ENCODE data around the gene SEMA6C. TPM values are rescaled to one million over a fixed set of nuclear protein-coding genes. Genes with fewer than 3 reads are reported as not detected.
"Not testable (repeated sequence)": the region's sequence is repeated elsewhere in the genome, so short reads cannot be mapped to it uniquely, and the experiment has no call there.

Gene SEMA6C
- 1 to 10 TPM; 2.0 to 9.4 (median 4.1) TPM for total RNA-seq
- 1 to 10 TPM; 3.2 to 5.8 (median 4.4) TPM for polyA plus RNA-seq
- long read RNA-seq, donor 1: 0 reads
- long read RNA-seq, donor 2, partial matches to known transcripts: 11 of 11 reads
- long read RNA-seq, donor 2, other reads (novel, unspliced or antisense): 0 of 11 reads

GRCh38 chr1:151146412-151147131 lies at the start of gene SEMA6C:
SEMA6C (minus strand) TSS chr1:151146631; CDS start chr1:151142621, 4,010 bp downstream.
- H3K27ac ChIP-seq: peak within 1 kb of the TSS; percentile 48 to 78 (median 67)
- WGBS, 5 donors: 0 to 1% (median 0%) methylated on average over 18 to 61 of the region's 61 CpGs
- H3K27me3 ChIP-seq (replicated peaks in 1 of 7): peaks cover 0 to 18% (median 8%) of the 10 kb centered on the region in 7 donors
- H3K4me1 ChIP-seq: peaks cover 6 to 42% (median 20%) of the 10 kb centered on the region in 6 donors
- peak; percentile 98 for DNase-seq
- H3K4me3 ChIP-seq: peak within 1 kb of the TSS; percentile 64 to 90 (median 80)
- TF ChIP-seq POLR2A (IDR thresholded peaks at IDR 0.05) (no peak), POLR2AphosphoS5 (IDR thresholded peaks at IDR 0.05) (peak; percentile 83 to 90 (median 89)), CTCF (IDR thresholded peaks at IDR 0.05 in 8 of 11, conservative IDR thresholded peaks at IDR 0.05 in 3 of 11) (peak in 2 of 11 experiments; percentile 15 to 38)
- intact Hi-C loops (cut with DNase I; ENCODE audit: low total_unique reads): no loop called here
- no peaks in the 10 kb centered on the region for H3K36me3 ChIP-seq
- H3K9me3 ChIP-seq: no peaks in the 10 kb centered on the region

- intact Hi-C loops (cut with DNase I; ENCODE audit: low total_unique reads): loop anchor here (5.0 kb wide), 1 partner anchor 57 kb away; the partner anchor contains the start of gene PSMD4
- peak overlapping the region in 1 of 8 donors; percentile 37 for H3K4me3 ChIP-seq
- H3K27ac ChIP-seq: peak overlapping the region in 3 of 8 donors; percentile 63 to 75 (median 75)
- not testable (repeated sequence) for H3K36me3 ChIP-seq; H3K27me3 ChIP-seq (replicated peaks in 1 of 7); H3K9me3 ChIP-seq
- H3K4me1 ChIP-seq: peaks cover 5 to 43% (median 31%) of the 10 kb centered on the region in 6 donors
- 77 to 85% (median 79%) methylated on average over 17 of the region's 17 CpGs for WGBS, 5 donors
- peak; percentile 60 for DNase-seq
Observed at GRCh38 chr1:151194894-151195594, 48.6 kb upstream of the SEMA6C start.

GRCh38 chr1:151193856-151194255 lies 47.4 kb upstream of the SEMA6C start:
- no peak for TF ChIP-seq CTCF (IDR thresholded peaks at IDR 0.05 in 8 of 11, conservative IDR thresholded peaks at IDR 0.05 in 3 of 11)
- no peak for TF ChIP-seq POLR2A (IDR thresholded peaks at IDR 0.05)
- TF ChIP-seq POLR2AphosphoS5 (IDR thresholded peaks at IDR 0.05): no peak
- H3K9me3 ChIP-seq: no peaks in the 10 kb centered on the region
- peaks cover 5 to 41% (median 29%) of the 10 kb centered on the region in 6 donors for H3K4me1 ChIP-seq
- no peaks in the 10 kb centered on the region for H3K36me3 ChIP-seq
- H3K27ac ChIP-seq: no peak overlapping the region
- H3K4me3 ChIP-seq: no peak overlapping the region
- 82 to 94% (median 88%) methylated on average over 1 of the region's 1 CpG for WGBS, 5 donors
- H3K27me3 ChIP-seq (replicated peaks in 1 of 7): no peaks in the 10 kb centered on the region
- intact Hi-C loops (cut with DNase I; ENCODE audit: low total_unique reads): no loop called here
- DNase-seq: no peak

- Histone ChIP-seq H3K4me3 (no peak overlapping the region), H3K27me3 (replicated peaks in 1 of 7) (no peaks in the 10 kb centered on the region), H3K9me3 (no peaks in the 10 kb centered on the region), H3K4me1 (peaks cover 11 to 46% (median 34%) of the 10 kb centered on the region in 6 donors), H3K36me3 (no peaks in the 10 kb centered on the region), H3K27ac (no peak overlapping the region)
- intact Hi-C loops (cut with DNase I; ENCODE audit: low total_unique reads): no loop called here
- 72 to 83% (median 75%) methylated on average over 6 of the region's 6 CpGs for WGBS, 5 donors
- TF ChIP-seq CTCF (IDR thresholded peaks at IDR 0.05 in 8 of 11, conservative IDR thresholded peaks at IDR 0.05 in 3 of 11) (no peak), POLR2A (IDR thresholded peaks at IDR 0.05) (no peak), POLR2AphosphoS5 (IDR thresholded peaks at IDR 0.05) (no peak)
- peak; percentile 23 for DNase-seq
Observed at GRCh38 chr1:151193304-151193703, 46.9 kb upstream of the SEMA6C start.

Data from spleen (tissue), 13 donors.